Cardiac muscle cell (in vitro differentiated cells and primary cell): ENCODE data around the gene HAPLN3. TPM values are rescaled to one million over a fixed set of nuclear protein-coding genes. Genes with fewer than 3 reads are reported as not detected.

Experiments used
- DNase-seq, 2 donors: peaks; one replicate each; pipeline versions ENCODE4 v3.0.0 to v3.0.0-alpha.2; 2010 to 2017; ENCODE audit warnings: low read depth in 1 of 2, low spot score in 1 of 2
- H3K27ac ChIP-seq: fragments of 200-600 bp; sonication (generic); 2 replicates; pipeline ENCODE4 v1.5.1; 2016
- H3K27me3 ChIP-seq: fragments of 200-600 bp; sonication (generic); 2 replicates; pipeline ENCODE4 v1.6.0; 2016; ENCODE audit warnings: control low read depth
- H3K36me3 ChIP-seq: fragments of 200-600 bp; sonication (generic); 2 replicates; pipeline ENCODE4 v1.5.1; 2016; ENCODE audit warnings: control low read depth
- H3K4me1 ChIP-seq: fragments of 200-600 bp; sonication (generic); 2 replicates; pipeline ENCODE4 v1.8.1; 2017; ENCODE audit warnings: low read depth, mild to moderate bottlenecking, mixed run types
- H3K4me3 ChIP-seq: fragments of 200-600 bp; sonication (generic); 2 replicates; pipeline ENCODE4 v1.5.1; 2016; ENCODE audit warnings: mild to moderate bottlenecking
- H3K9me3 ChIP-seq: fragments of 200-600 bp; sonication (generic); 2 replicates; pipeline ENCODE4 v1.5.1; 2017; ENCODE audit warnings: low read depth, mild to moderate bottlenecking, control low read depth
- polyA plus RNA-seq: library from polyadenylated mRNA; unstranded; fragments of >200 nt; fragmentation: Nextera tagmentation; extraction: Ambion mirVana; gene quantifications from 2 replicates; pipeline ENCODE4 v1.2.1, GENCODE V29; 2016
- total RNA-seq: library from RNA; depleted of rRNA; stranded (reverse); fragments of >200 nt; gene quantifications from 2 replicates; pipeline ENCODE4 v1.2.3, GENCODE V29; 2016
- TF ChIP-seq, protein P1 (sequence below): IDR thresholded peaks from 2 replicates; pipeline ENCODE4 v1.5.1; 2012; ENCODE audit warnings: low read depth, mild to moderate bottlenecking, low read length

HAPLN3 gene
- total and polyA plus RNA-seq, 2 experiments from 2014 or later = 6.8 to 21.7 TPM

GRCh38 chr15:88878720-88879184 is 16.6 kb downstream of the HAPLN3 start:
- Histone ChIP-seq H3K4me3 (no peak overlapping the region), H3K27ac (no peak overlapping the region), H3K27me3 (no peaks in the 10 kb centered on the region), H3K4me1 (no peaks in the 10 kb centered on the region), H3K36me3 (no peaks in the 10 kb centered on the region), H3K9me3 (no peaks in the 10 kb centered on the region)
- DNase-seq = peak; percentile 60 to 68
- TF ChIP-seq, protein P1, sequence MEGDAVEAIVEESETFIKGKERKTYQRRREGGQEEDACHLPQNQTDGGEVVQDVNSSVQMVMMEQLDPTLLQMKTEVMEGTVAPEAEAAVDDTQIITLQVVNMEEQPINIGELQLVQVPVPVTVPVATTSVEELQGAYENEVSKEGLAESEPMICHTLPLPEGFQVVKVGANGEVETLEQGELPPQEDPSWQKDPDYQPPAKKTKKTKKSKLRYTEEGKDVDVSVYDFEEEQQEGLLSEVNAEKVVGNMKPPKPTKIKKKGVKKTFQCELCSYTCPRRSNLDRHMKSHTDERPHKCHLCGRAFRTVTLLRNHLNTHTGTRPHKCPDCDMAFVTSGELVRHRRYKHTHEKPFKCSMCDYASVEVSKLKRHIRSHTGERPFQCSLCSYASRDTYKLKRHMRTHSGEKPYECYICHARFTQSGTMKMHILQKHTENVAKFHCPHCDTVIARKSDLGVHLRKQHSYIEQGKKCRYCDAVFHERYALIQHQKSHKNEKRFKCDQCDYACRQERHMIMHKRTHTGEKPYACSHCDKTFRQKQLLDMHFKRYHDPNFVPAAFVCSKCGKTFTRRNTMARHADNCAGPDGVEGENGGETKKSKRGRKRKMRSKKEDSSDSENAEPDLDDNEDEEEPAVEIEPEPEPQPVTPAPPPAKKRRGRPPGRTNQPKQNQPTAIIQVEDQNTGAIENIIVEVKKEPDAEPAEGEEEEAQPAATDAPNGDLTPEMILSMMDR = peak; percentile 81

- H3K9me3 ChIP-seq = no peaks in the 10 kb centered on the region
- no peaks in the 10 kb centered on the region for H3K27me3 ChIP-seq
- H3K4me1 ChIP-seq = no peaks in the 10 kb centered on the region
- no peak overlapping the region for H3K27ac ChIP-seq
- TF ChIP-seq, protein P1 = no peak
- no peak overlapping the region for H3K4me3 ChIP-seq
- H3K36me3 ChIP-seq = no peaks in the 10 kb centered on the region
- DNase-seq = no peak
Measured at GRCh38 chr15:88877906-88878305, 17.4 kb downstream of the HAPLN3 start.

DNA sequence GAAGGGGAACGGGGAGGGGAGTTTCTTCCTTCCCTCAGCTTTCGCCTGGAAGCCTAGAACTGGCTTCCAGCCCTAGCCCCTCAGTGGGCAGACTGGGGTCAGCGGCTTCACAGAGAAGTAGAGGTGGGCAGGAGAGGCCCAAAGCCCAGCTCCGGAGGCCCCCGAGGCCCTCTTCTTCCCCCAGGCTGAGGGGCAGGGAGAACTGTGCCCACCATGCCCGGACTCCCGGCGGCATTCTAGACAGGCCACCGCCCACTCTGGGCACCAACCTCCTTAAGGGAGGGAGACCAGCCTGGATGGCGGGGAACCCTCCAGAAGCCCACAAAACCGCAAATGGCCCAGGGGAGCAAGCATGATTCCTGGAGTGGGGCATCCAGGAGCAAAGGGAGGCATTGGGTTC is 17.9 kb downstream of the HAPLN3 start:
- Histone ChIP-seq H3K27me3 (no peaks in the 10 kb centered on the region), H3K4me1 (no peaks in the 10 kb centered on the region), H3K36me3 (no peaks in the 10 kb centered on the region), H3K4me3 (no peak overlapping the region), H3K9me3 (no peaks in the 10 kb centered on the region), H3K27ac (no peak overlapping the region)
- DNase-seq = no peak
- TF ChIP-seq, protein P1 = no peak

- no peaks in the 10 kb centered on the region for H3K36me3 ChIP-seq
- H3K9me3 ChIP-seq = no peaks in the 10 kb centered on the region
- no peak for DNase-seq
- H3K4me1 ChIP-seq = no peaks in the 10 kb centered on the region
- H3K27ac ChIP-seq = no peak overlapping the region
- H3K27me3 ChIP-seq = no peaks in the 10 kb centered on the region
- TF ChIP-seq, protein P1 = no peak
- no peak overlapping the region for H3K4me3 ChIP-seq
Measured at GRCh38 chr15:88876573-88876972, 18.8 kb downstream of the HAPLN3 start.

DNA sequence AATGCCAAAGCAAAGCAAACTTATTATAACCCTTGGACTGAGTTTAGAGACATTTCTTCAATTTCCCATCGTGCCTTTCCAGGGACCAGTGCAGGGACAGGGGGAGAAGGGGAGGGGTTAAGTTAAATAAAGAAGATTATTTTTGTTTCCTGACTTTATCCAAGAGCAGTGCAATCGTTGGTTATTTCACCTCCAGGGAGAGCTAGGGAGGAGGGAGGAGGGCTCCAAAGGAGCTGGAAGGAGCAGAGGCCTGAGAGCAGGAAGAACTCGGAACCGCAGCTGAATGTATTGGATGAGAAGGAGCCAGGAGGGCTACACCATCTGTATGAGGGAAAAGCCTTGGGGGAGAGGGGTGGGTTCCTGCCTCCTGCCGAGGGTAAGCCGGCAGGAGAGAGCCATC is 20.7 kb downstream of the HAPLN3 start:
- no peak for DNase-seq
- Histone ChIP-seq H3K9me3 (no peaks in the 10 kb centered on the region), H3K27ac (no peak overlapping the region), H3K27me3 (no peaks in the 10 kb centered on the region), H3K36me3 (no peaks in the 10 kb centered on the region), H3K4me3 (no peak overlapping the region), H3K4me1 (no peaks in the 10 kb centered on the region)
- TF ChIP-seq, protein P1 = no peak

- no peak overlapping the region for H3K4me3 ChIP-seq
- no peaks in the 10 kb centered on the region for H3K36me3 ChIP-seq
- H3K27me3 ChIP-seq = no peaks in the 10 kb centered on the region
- no peak overlapping the region for H3K27ac ChIP-seq
- no peaks in the 10 kb centered on the region for H3K4me1 ChIP-seq
- TF ChIP-seq, protein P1 = no peak
- no peak for DNase-seq
- H3K9me3 ChIP-seq = no peaks in the 10 kb centered on the region
Measured at GRCh38 chr15:88874275-88874674, 21.1 kb downstream of the HAPLN3 start.
